ENCODE measurements around the gene RAD51B. TPM values are rescaled to one million over a fixed set of nuclear protein-coding genes. Genes with fewer than 3 reads are reported as not detected.
A peak's percentile ranks its signal among the peaks of the same experiment; 100 is the strongest.
"Not testable (repeated sequence)": the region's sequence is repeated elsewhere in the genome, so short reads cannot be mapped to it uniquely, and the experiment has no call there.

The RAD51B gene
- total and polyA plus RNA-seq, 4 experiments from 2014 or later = 22.0 to 35.7 (median 31.4) TPM

DNA sequence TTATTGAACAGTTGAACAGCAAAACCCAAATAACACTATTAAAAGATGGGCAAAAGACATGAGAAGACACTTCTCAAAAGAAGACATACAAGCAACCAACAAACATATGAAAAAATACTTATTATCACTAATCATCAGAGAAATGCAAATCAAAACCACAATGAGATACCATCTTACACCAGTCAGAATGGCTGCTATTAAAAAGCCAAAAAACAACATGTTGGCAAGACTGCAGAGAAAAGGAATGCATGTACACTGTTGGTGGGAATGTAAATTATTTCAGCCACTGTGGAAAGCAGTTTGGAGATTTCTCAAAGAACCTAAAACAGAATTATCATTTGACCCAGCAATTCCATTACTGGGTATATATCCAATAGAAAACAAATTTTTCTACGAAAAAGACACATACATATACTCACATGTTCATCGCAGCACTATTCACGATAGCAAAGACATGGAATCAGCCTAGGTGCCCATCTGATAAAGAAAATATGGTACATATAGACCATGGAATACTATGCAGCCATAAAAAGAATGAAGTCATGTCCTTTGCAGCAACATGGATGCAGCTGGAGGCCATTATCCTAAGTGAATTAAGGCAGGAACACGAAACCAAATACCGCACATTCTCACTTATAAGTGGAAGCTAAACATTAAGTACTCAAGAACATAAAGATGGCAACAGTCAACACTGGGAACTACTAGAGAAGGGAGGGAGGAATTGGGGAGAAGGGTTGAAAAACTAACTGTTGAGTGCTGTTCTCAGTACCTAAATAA lies 367.1 kb downstream of the RAD51B start:
- peaks cover 12% of the 10 kb centered on the region for H3K4me1 ChIP-seq (ENCODE audit: insufficient read depth, low read length)
- DNase-seq; H3K9me3 Mint-ChIP-seq; intact Hi-C loops (cut with micrococcal nuclease); H3K27ac ChIP-seq (ENCODE audit: low read depth, low read length); H3K9me3 ChIP-seq (ENCODE audit: control insufficient read depth in 1 of 2, low read length in 2 of 2); H3K36me3 ChIP-seq (ENCODE audit: insufficient read depth, low read length); H3K36me3 Mint-ChIP-seq; H3K27me3 Mint-ChIP-seq; CTCF ChIA-PET (ENCODE audit: partially characterized antibody); H3K4me3 ChIP-seq (ENCODE audit: low read length in 2 of 2); H3K4me3 Mint-ChIP-seq; H3K27me3 ChIP-seq (ENCODE audit: insufficient read depth, low read length): not testable (repeated sequence)
- H3K27ac Mint-ChIP-seq = peak overlapping the region in 1 of 7 donors; percentile 9
- POLR2A ChIA-PET (ENCODE audit: partially characterized antibody) = interaction anchor here (0.7 kb wide), 1 partner anchor 601 kb away, joined by 3 read pairs; no protein-coding TSS in a partner anchor
- peaks cover 15 to 33% (median 24%) of the 10 kb centered on the region in 4 donors for H3K4me1 Mint-ChIP-seq

DNA sequence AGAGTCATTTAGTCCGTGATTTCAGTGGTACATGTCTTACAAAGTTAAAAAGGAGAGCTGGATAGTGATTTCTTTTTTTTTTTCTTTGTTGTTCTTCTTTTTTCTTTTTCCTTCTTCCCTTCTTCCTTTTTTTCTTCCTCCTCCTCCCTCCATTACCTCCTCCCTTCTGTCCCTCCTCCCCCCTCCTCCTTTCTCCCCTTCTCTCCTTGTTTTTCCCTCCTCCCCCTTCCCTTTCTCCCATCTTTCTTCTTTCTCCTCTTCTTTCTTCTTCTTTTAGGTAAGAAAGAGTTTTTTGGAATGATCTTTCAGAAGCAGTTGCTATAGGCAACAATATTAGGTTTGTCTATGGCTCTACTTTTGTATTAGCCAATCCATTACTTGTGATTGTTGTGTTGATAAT lies 368.6 kb downstream of the RAD51B start:
- no peaks in the 10 kb centered on the region for H3K9me3 ChIP-seq (ENCODE audit: control insufficient read depth in 1 of 2, low read length in 2 of 2)
- intact Hi-C loops (cut with micrococcal nuclease) = loop anchor here (1.0 kb wide), 1 partner anchor 47 kb away; no protein-coding TSS in a partner anchor
- H3K27ac Mint-ChIP-seq = no peak overlapping the region
- no peaks in the 10 kb centered on the region for H3K36me3 Mint-ChIP-seq
- no peak overlapping the region for H3K27ac ChIP-seq (ENCODE audit: low read depth, low read length)
- ChIA-PET POLR2A (ENCODE audit: partially characterized antibody) (no interaction called here), CTCF (ENCODE audit: partially characterized antibody) (no interaction called here)
- H3K4me3 Mint-ChIP-seq = no peak overlapping the region
- peaks cover 7 to 18% (median 13%) of the 10 kb centered on the region in 4 donors for H3K4me1 Mint-ChIP-seq
- no peaks in the 10 kb centered on the region for H3K27me3 Mint-ChIP-seq
- no peak for DNase-seq
- peaks cover 0 to 3% (median 0%) of the 10 kb centered on the region in 8 donors for H3K9me3 Mint-ChIP-seq
- H3K36me3 ChIP-seq (ENCODE audit: insufficient read depth, low read length) = no peaks in the 10 kb centered on the region
- no peaks in the 10 kb centered on the region for H3K4me1 ChIP-seq (ENCODE audit: insufficient read depth, low read length)
- no peak overlapping the region for H3K4me3 ChIP-seq (ENCODE audit: low read length in 2 of 2)
- no peaks in the 10 kb centered on the region for H3K27me3 ChIP-seq (ENCODE audit: insufficient read depth, low read length)

DNA sequence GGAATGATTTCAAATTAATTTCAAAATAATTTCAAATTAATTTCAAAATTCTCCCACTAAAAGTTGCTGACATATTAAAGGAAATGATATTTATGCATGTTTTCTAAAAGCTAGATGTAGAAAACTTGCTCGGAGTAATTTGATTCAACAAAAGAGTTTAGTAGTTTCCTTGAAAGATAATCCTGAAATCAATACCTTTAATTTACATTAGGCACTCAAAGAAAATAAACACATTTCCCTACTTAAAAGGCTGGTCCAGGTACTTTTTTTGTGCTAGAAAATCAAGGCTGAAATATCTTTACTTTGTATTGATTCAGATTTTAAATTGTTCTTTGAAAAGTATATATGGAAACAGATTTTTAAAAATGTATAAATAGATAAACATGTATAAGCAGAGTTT lies 370.5 kb downstream of the RAD51B start:
- Histone ChIP-seq H3K27ac (ENCODE audit: low read depth, low read length) (no peak overlapping the region), H3K4me1 (ENCODE audit: insufficient read depth, low read length) (no peaks in the 10 kb centered on the region), H3K4me3 (ENCODE audit: low read length in 2 of 2) (no peak overlapping the region), H3K9me3 (ENCODE audit: control insufficient read depth in 1 of 2, low read length in 2 of 2) (no peaks in the 10 kb centered on the region), H3K36me3 (ENCODE audit: insufficient read depth, low read length) (no peaks in the 10 kb centered on the region), H3K27me3 (ENCODE audit: insufficient read depth, low read length) (no peaks in the 10 kb centered on the region)
- intact Hi-C loops (cut with micrococcal nuclease) = no loop called here
- POLR2A ChIA-PET (ENCODE audit: partially characterized antibody) = no interaction called here
- Mint-ChIP-seq H3K4me3 (no peak overlapping the region), H3K27ac (no peak overlapping the region), H3K4me1 (peaks cover 5 to 18% (median 11%) of the 10 kb centered on the region in 4 donors), H3K27me3 (no peaks in the 10 kb centered on the region), H3K9me3 (peaks cover 0 to 3% (median 0%) of the 10 kb centered on the region in 8 donors), H3K36me3 (peaks cover 0 to 7% of the 10 kb centered on the region in 2 donors)
- CTCF ChIA-PET (ENCODE audit: partially characterized antibody) = no interaction called here
- no peak for DNase-seq

DNA sequence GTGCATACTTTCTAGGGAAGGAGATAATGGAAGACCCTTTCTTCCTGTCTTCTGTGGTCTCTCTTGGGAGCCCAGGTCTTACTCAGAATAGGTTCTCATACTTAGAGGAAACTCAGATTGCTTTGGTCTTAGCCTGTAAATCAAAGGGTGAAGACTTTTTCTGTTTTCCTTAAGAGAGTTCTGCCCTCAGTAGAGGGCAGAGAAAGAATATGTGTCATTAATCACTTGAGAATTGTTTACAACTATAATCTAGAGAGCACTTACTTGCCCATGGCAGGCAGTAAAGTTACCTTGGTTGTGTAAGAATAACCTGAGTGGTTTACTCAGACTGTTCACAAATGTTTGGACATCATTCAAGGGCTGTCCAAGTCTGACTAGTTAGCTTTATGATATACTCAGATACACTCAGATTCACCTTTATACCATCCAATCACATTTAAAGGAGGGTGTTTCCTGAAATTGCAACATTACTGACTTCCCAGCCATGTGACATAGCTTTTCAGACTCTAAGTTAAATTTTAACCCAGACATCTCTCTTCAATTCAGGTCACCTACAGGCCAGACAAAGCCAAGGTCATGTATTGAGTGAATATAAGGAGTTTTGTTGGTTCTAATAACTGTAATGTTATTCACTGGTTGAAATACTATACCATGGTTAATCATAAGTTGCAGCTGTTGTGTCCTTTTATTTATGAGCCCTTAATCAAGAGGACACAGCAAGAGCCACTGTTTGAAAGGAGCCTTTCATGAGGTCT lies 372.2 kb downstream of the RAD51B start:
- no peaks in the 10 kb centered on the region for H3K4me1 ChIP-seq (ENCODE audit: insufficient read depth, low read length)
- Mint-ChIP-seq H3K4me1 (peaks cover 0 to 5% (median 1%) of the 10 kb centered on the region in 4 donors), H3K27ac (no peak overlapping the region), H3K9me3 (no peaks in the 10 kb centered on the region), H3K4me3 (no peak overlapping the region), H3K27me3 (no peaks in the 10 kb centered on the region), H3K36me3 (peaks cover 0 to 11% of the 10 kb centered on the region in 2 donors)
- intact Hi-C loops (cut with micrococcal nuclease) = no loop called here
- H3K9me3 ChIP-seq (ENCODE audit: control insufficient read depth in 1 of 2, low read length in 2 of 2) = no peaks in the 10 kb centered on the region
- no peak overlapping the region for H3K4me3 ChIP-seq (ENCODE audit: low read length in 2 of 2)
- H3K27ac ChIP-seq (ENCODE audit: low read depth, low read length) = no peak overlapping the region
- no peaks in the 10 kb centered on the region for H3K36me3 ChIP-seq (ENCODE audit: insufficient read depth, low read length)
- CTCF ChIA-PET (ENCODE audit: partially characterized antibody) = no interaction called here
- no peak for DNase-seq
- POLR2A ChIA-PET (ENCODE audit: partially characterized antibody) = no interaction called here
- no peaks in the 10 kb centered on the region for H3K27me3 ChIP-seq (ENCODE audit: insufficient read depth, low read length)

DNA sequence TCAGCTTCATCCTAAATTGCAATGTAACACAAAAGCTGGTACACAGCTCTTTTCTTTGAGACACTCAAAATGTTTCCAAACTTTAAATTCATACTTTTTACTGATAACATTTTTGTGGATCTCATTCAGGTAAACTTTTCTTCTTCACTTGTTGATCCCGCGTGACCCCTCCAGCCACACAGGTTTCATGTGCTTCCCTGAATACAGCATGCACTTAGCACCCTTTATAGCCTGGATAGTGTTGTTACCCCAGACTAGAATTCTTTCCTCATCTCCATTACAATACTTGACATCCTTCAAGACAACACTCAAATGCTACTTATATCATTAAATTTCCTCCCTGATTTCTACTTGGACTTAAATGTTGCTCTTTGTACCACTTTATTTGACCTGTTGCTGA lies 373.4 kb downstream of the RAD51B start:
- Histone ChIP-seq H3K9me3 (ENCODE audit: control insufficient read depth in 1 of 2, low read length in 2 of 2) (no peaks in the 10 kb centered on the region), H3K4me1 (ENCODE audit: insufficient read depth, low read length) (no peaks in the 10 kb centered on the region), H3K27ac (ENCODE audit: low read depth, low read length) (no peak overlapping the region), H3K4me3 (ENCODE audit: low read length in 2 of 2) (no peak overlapping the region), H3K27me3 (ENCODE audit: insufficient read depth, low read length) (no peaks in the 10 kb centered on the region), H3K36me3 (ENCODE audit: insufficient read depth, low read length) (no peaks in the 10 kb centered on the region)
- Mint-ChIP-seq H3K9me3 (no peaks in the 10 kb centered on the region), H3K27ac (no peak overlapping the region), H3K36me3 (peaks cover 0 to 11% of the 10 kb centered on the region in 2 donors), H3K27me3 (no peaks in the 10 kb centered on the region), H3K4me1 (no peaks in the 10 kb centered on the region), H3K4me3 (no peak overlapping the region)
- CTCF ChIA-PET (ENCODE audit: partially characterized antibody) = no interaction called here
- POLR2A ChIA-PET (ENCODE audit: partially characterized antibody) = no interaction called here
- no peak for DNase-seq
- intact Hi-C loops (cut with micrococcal nuclease) = no loop called here

DNA sequence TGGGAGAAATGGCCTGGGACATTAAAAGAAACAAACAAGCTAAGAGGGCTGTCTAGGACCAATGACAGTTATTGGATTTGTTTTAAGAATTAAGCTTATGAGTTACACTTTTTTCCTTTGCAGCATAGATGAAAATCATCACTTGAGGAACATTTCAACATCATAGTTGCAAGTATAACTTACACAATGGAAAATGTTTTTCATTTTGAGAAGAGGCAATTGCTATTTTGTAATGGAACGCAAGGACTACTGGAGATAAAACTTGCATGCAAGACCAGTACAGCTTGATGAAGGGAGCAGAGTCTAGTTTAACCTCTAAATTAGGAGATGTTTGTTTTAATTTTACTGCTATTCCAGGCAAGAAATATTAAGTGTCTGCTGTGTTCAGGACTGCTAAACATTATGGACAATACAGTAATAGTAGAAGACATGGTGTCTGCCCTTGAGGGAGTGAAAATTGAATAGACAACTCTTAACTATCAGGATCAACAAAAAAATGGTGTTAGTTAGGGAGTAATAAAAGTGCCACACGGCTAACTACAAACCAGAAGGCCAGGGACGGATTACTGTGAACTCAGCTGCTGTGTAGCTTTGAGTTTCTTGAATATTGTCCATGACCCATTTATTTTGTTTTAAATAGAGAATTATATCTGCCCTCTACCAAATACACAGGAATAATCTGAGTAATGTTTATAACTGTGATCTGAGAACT lies 374.5 kb downstream of the RAD51B start:
- H3K27ac Mint-ChIP-seq = no peak overlapping the region
- intact Hi-C loops (cut with micrococcal nuclease) = no loop called here
- no peak overlapping the region for H3K4me3 Mint-ChIP-seq
- no peaks in the 10 kb centered on the region for H3K9me3 Mint-ChIP-seq
- Histone ChIP-seq H3K36me3 (ENCODE audit: insufficient read depth, low read length) (no peaks in the 10 kb centered on the region), H3K27me3 (ENCODE audit: insufficient read depth, low read length) (no peaks in the 10 kb centered on the region), H3K27ac (ENCODE audit: low read depth, low read length) (no peak overlapping the region), H3K4me1 (ENCODE audit: insufficient read depth, low read length) (no peaks in the 10 kb centered on the region), H3K4me3 (ENCODE audit: low read length in 2 of 2) (no peak overlapping the region), H3K9me3 (ENCODE audit: control insufficient read depth in 1 of 2, low read length in 2 of 2) (no peaks in the 10 kb centered on the region)
- CTCF ChIA-PET (ENCODE audit: partially characterized antibody) = no interaction called here
- H3K36me3 Mint-ChIP-seq = peaks cover 0 to 11% of the 10 kb centered on the region in 2 donors
- POLR2A ChIA-PET (ENCODE audit: partially characterized antibody) = no interaction called here
- no peaks in the 10 kb centered on the region for H3K4me1 Mint-ChIP-seq
- DNase-seq = no peak
- no peaks in the 10 kb centered on the region for H3K27me3 Mint-ChIP-seq

DNA sequence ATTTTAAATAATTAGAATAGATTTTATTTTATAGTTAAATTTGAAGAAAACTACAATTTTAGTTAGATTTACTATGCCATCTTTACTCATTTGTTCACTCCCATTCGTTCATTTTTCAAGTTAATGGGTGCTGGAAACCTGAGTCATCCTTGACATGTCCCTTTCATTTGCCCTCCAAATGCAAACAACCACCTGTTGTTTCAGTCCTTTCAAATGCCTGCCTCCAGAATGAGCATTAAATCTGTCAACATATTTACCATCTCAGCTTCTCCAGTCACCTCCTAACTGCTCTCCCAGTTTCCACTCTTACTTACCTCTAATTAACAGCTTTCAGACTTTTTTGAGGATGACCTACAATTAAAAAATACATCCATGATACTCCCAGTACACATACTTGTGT lies 375.5 kb downstream of the RAD51B start:
- Mint-ChIP-seq H3K9me3 (no peaks in the 10 kb centered on the region), H3K4me1 (peaks cover 0 to 5% (median 0%) of the 10 kb centered on the region in 4 donors), H3K36me3 (peaks cover 0 to 11% of the 10 kb centered on the region in 2 donors), H3K4me3 (no peak overlapping the region), H3K27me3 (no peaks in the 10 kb centered on the region), H3K27ac (peak overlapping the region in 1 of 7 donors; percentile 55)
- Histone ChIP-seq H3K27ac (ENCODE audit: low read depth, low read length) (no peak overlapping the region), H3K4me3 (ENCODE audit: low read length in 2 of 2) (no peak overlapping the region), H3K36me3 (ENCODE audit: insufficient read depth, low read length) (no peaks in the 10 kb centered on the region), H3K9me3 (ENCODE audit: control insufficient read depth in 1 of 2, low read length in 2 of 2) (no peaks in the 10 kb centered on the region), H3K4me1 (ENCODE audit: insufficient read depth, low read length) (no peaks in the 10 kb centered on the region), H3K27me3 (ENCODE audit: insufficient read depth, low read length) (no peaks in the 10 kb centered on the region)
- no peak for DNase-seq
- CTCF ChIA-PET (ENCODE audit: partially characterized antibody) = no interaction called here
- POLR2A ChIA-PET (ENCODE audit: partially characterized antibody) = no interaction called here
- intact Hi-C loops (cut with micrococcal nuclease) = no loop called here

Data from CD4-positive, alpha-beta memory T cell (primary cell).